ENCODE results near the gene DAD1. TPM values are rescaled to one million over a fixed set of nuclear protein-coding genes. Genes with fewer than 3 reads are reported as not detected.
"Not testable (repeated sequence)": the region's sequence is repeated elsewhere in the genome, so short reads cannot be mapped to it uniquely, and the experiment has no call there.

The DAD1 gene
- total RNA-seq, 1 donor from 2014 or later = 389 TPM

DNA sequence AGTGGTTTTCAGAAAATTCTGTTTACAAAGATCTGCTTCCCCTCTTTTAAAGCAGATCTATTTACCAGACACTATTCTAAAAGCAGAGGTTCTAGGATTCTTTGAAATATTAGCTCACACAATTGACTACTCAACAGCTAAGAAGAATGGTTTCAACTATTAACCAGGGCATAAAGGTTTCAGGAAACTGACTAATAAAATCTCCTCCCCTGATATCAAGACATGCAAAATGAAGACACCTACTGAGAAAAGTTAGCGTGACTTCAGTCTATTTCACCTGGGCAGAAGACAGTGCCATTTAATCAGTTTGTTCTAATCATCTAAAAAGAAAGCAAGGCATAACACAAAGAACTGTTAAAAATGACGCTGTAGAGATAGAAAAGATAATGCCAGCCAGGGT lies 22.2 kb downstream of the DAD1 start:
- peak; percentile 55 for DNase-seq

DNA sequence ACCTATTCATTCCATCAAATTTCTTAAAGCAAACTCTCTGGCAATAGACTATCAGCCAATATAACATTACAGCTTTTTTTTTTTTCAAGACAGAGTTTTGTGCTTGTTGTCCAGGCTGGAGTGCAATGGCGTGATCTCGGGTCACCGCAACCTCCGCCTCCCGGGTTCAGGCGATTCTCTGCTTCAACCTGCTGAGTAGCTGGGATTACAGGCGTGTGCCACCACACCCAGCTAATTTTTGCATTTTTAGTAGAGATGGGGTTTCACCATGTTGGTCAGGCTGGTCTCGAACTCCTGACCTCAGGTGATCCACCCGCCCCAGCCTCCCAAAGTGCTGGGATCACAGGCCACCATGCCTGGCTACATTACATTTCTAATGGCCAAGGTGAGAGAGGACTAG lies 22.8 kb downstream of the DAD1 start:
- not testable (repeated sequence) for DNase-seq

DNA sequence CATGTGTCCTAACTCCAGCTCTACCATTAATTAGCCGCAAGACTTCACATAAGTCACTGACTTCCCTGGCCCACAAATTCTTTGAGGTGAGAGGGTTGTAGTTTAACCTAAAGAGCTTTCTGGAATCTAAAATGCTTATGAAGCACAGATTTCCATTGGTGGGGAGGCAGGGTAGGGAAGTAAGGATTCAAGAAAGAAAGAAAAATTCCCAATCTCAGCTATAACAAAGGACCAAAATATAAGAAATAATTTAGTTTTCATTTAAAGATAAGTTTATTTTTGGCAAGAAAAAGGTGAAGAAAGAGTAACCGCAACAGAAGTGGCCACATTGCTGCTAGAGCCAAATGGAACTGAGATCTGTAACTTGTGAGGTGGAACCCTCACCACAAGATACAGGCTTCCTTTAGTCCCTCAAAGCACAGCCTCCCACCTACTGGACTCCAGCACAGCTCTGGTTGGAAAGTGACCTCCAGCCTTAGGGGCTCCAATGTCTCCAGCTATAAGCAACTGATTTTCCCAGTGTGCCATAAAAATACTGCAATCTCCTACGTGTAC lies 23.6 kb downstream of the DAD1 start:
- DNase-seq = no peak

DNA sequence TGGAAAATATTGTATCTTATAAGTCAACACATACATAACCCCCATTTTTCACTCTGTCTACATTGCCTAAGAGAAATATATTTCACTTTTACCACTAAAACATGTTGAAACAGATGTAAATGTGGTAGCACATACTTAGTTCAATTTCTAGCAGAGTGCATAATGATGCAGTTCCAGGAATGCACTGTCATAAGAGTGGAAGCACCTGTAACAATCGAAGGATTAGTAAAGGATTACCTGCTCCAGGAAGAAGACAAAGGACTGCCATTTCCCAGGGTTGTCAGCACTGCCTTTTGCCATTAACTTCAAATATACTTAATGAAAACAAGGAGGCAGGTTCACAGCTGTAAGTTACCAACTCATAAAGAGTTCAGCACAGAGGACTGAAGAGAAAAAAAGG lies 24.6 kb downstream of the DAD1 start:
- DNase-seq = no peak

DNA sequence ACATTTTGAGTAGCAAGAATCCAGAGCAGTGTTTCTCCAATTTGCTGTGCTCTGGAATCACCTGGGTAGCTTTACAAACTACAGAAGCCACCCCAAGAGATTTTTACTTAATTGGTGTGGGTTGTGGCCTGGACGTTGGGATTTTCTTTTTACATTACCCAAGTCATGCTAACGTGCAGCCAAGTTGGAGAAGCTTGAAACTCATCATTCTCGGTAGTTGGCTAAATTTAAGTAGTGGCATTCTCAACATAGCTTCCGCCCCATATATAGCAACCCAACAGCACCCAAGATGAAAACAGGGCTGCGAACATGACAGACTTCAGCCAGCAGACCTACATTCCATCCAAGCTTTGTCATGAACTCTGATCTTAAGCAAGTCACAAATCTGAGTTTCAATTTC lies 25.0 kb downstream of the DAD1 start:
- no peak for DNase-seq

DNA sequence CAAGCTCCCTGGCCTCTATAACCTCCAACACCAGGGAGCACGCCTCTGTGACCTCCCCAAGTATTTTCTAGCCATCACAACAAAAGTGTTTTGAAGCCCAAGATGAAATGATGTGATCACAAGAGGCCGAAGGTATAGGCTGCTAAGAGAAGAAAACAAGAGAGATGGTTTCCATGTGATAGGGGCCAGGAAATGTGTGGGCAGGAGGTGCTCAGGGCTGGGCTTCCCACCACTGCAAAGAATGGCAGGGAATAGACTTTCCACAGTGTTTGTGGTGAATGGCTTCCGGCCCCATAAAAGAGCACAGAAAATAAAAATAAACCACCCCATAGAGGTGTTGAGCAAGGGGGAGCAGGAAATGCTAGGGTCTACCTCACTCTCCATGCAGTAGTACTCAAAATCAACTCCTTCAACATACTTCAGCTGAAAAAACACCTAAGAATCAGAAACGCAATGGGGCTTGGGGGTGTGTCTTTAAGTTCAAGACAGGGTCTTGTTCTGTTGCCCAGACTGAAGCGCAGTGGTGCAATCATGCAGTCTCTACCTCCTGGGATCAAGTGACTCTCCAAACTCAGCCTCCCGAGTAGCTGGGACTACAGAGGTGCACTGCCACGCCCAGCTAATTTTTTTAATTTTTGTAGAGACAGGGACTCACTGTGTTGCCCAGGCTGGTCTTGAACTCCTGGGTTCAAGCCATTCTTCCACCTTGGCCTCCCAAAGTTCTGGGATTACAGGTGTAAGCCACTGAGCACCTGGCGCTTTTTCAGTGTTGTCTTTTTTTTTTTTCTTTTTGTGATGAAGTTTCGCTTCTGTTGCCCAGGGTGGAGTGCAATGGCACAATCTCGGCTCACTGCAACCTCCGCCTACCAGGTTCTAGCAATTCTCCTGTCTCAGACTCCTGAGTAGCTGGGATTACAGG lies 27.1 kb downstream of the DAD1 start:
- DNase-seq = peak; percentile 60

DNA sequence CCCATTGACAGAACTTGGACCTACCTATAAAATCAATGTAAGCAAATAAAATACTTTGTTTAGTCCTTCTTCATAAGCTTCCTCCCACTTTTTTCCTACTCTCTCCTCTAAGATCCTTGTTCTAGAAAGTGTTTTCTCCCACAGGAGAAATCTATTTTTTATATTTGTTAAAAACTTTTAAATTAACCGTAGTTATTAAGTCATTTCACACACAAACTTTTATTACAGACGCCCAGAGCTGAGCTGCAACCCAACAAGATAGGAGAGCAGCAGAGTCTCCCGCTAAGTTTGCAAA lies 27.7 kb downstream of the DAD1 start:
- DNase-seq = no peak

DNA sequence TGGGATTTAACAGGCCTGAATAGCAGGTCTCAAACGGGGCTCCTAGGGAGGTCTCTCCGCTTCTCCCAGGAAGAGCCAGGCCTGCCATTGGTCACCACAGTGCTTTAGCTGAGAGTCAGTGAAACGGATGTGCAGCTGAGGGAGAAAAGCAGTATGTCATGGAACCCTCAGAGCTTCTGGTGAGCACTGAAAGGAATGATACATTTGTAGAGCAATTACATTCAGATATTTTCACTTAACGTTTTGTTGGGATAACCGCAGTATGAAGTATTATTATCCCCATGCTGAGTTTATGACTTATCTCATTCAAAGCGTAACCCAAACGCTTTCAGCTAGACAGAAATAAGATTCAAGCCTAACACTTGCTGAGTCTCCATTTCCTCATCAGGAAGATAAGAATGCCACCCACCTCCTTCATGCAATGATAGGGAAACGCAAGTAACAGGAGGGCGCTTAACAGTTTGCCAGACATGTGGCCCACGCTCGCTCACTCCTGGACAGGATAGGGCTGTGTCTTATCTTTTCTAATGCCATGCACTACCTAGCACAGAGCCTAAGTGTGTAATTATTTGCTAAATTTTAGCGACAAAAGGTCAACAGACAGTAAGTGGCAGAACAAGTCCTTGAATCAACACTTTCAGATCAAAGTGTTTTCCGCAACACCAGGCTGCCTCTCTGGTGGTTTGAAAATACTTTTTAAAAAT lies 28.2 kb downstream of the DAD1 start:
- DNase-seq = no peak

DNA sequence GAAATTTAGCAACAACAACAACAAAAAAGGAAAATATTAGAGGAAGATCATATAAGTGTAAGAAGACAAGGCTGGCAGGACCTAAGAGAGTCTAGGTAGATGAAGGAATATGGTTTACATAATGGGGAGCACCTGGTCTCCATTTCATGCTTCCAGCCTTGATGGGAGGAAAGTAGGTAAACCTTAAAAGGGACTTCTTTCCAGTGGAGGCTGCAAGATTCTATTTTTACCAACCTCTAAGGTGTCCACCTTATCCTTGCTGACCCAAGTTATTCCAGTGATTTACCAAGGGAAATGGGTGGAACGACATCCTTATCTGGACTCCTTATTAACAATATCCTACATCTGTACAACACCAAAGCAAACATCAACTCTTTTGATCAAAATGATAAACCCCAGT lies 30.0 kb downstream of the DAD1 start:
- no peak for DNase-seq

DNA sequence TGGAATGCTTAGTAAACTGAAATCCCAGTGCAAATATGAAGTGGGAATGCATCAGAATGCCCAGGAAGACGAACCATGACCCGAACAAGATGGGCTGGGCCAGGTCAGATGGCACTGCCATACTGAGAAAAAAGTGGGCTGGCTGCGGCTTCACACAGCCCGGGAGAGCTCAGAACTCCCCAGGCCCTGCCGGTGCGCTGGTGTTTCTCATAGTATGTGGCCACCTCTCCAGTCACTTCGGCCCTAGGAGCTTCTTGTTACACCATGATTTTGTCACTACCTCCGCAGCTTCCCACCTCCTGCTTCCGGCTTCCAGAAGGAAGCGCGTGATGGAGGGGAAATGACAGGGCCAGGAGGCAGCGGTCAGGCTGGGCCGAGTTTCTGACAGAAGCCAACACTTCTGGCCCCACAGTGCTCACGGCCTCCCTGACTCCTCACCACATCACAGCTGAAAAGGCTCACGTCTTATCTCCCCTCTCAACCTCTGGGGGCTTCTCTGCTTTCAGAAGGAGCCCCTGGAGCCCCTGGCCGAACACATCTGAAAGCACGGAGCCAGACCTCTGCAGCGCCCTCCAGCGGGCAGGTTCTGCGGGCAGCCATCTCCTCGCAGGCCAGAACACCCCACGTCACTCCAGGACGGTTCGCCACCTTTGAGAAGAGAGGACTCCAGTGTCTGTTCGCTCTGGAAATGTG lies 30.7 kb downstream of the DAD1 start:
- DNase-seq = peak; percentile 68

DNA sequence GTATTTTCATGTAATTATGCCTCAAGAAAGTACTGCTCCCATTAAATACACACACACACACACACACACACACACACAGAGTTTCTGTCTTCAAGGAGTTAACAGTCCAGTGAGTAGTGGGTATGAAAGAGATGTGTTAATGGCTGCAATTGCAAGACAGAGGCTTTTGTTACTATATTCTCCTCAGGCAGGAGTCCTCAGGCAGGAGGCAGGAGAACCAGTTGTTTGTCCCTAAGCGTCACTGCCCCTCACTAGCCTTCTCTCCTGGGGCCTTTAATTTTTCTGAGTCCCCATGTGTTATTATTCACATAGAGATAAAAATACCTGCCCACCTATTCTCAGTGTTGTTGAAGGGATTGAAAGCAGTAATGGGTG lies 31.2 kb downstream of the DAD1 start:
- peak; percentile 25 for DNase-seq

DNA sequence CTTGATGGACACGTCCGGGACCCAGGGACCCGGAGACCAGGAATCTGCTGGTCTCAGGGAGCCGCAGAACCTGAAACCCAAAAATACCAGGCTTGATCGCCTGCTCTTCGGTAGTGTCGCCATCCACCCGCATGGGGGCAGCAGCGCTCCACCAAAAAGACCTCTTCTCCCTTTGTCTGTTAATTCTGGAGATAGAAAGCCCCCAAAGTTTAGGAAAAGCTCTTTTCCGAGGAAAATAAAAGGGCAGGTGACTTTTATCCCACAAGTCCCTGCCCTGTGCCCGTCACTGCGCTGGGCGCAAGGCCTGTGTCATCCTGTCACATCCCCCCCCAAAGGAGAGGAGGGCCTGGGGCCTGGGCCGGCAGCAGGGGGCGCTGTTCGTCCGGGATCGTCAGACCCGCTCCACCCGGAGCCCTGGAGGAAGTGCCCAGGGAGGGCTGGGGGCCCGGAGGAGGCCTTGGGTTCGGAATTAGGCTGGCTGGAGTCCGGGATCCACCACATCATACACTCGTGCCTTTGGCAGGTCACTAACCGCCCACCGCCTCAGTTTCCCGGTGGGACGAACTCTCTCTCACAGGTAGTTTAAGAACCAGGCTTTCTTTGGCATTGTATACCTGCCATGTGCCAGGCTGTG lies 31.9 kb downstream of the DAD1 start:
- DNase-seq = peak; percentile 87

DNA sequence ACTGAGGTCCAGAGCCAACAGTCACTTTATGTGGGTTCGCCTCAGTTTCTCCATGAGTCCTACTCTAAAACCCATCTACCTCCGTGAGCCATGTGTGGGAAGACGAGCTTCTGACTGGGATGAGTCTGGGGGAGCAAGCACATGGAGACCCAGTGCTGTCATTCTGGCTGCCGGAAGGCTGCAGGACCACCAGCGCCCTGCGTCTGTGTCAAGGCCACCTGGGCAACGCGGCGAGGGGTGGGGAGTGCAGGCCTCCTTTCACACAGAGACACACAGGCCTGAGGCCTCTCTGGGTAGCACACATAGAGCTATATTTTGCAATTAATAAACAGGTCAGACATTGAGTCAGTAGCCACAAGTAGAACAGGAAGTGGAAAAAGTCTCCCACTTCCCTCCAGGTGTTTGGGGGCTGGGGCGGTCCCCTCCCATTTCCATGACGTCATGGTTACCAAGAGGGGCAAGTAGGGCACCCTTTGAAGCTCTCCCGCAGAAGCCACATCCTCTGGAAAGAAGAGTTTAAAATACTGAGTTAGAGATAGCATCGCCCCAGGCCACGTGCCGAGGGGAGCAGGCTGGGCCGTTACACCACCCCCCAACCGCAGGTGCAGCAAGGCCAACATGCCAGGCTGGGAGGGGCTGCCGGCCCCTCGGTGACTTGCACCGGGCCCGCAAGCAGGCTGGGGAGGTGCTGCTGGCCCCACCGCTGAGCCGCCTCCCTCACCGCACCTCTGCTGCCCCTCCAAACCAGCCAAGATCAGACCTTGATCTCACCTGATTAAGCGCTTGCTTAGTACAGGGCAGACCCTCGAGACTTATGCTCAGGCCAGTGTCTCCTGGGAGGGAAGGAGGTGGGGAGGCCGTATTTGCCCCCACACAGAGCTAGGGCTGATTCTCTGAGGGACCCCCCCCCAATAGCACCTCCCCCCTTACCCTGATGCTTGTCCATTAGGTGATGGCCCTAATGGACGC lies 32.7 kb downstream of the DAD1 start:
- peak; percentile 81 for DNase-seq

DNA sequence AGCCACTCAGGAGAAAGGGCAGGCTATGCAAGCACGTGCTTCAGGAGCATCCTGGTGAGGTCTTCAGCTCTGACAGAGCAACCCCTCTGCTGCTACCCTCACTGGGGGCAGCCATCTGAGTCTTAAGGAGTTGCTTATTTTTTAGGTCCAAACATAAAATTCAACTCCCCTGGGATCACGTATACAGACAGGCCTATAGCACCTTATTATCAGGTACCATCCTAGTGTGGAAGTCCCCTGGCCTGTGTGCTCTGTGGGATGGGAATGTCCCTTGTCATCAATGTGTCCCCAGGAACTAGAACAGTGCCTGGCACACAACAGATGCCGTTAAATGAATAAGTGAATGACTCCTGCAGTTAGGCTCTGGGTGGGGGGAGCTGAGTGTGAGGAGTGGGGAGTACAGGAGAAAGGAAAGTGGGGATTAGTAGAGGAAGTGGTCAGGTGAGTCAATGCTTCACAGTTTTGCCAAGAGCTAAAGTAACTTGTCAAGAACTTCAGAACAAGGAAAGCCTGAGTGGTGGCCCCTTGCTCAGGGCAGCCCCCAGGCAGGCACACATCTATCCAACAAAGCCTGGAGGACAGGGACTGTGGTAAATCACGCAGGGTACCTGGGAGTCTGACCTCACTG lies 33.5 kb downstream of the DAD1 start:
- no peak for DNase-seq

DNA sequence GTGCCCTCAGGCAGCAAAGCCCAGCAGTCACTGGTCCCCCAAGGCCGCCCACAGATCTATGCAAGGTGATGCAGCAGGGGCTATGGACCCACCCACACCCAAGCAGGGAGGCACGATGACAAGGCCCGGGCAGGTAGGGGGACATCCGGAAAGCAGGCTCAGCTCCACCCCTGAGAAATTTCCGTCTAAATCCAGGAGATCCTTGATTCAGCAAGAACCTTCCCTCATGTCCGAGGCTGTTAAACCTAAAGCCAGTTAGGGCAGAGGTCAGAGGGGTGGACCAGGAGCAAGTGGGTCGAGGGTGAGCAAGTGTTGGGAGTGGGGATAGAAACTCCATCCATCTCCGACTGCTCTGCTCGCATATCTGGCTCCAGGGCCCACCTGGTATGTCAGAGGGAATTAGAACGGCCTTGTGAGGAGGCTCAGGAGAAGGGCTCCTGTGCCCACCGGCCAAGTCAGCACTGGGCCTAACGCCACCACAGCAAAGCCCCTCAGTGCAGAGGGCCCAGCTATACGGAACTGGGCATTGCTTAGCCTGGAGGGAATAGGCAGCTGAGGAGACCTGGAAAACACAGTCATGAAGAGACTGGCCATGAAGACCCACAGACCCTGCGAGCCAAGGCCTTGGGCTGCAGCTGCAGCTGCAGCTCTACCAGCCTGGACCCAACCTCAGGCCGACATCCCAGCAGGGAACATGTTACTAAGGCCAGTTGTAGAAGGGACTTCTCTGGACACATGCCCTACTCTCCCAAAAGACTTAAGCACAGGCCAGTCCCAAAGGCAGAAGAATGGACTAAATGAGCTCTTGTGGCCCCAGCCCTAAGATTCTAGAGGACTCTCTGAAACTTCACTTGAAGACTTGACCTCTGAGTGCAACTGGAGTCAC lies 34.3 kb downstream of the DAD1 start:
- no peak for DNase-seq

DNA sequence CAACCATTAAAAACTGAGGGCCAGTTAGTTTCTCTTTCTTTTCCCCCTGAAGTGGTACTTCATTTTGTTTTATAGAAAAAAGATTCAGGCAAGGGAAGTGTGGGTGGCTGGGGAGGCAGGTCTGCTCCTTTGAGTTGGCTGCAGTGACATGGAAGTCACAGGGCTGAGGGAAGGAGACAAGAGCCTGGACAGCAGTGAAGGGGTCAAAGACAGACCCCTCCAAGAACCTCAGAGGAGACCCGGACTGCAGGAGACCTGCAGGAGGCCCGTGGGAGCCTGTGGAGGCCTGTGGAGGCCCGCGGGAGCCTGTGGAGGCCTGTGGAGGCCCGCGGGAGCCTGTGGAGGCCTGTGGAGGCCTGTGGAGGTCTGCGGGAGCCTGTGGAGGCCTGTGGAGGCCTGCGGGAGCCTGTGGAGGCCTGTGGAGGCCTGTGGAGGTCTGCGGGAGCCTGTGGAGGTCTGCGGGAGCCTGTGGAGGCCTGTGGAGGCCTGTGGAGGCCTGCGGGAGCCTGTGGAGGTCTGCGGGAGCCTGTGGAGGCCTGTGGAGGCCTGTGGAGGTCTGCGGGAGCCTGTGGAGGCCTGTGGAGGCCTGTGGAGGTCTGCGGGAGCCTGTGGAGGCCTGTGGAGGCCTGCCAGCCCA lies 35.0 kb downstream of the DAD1 start:
- not testable (repeated sequence) for DNase-seq

DNA sequence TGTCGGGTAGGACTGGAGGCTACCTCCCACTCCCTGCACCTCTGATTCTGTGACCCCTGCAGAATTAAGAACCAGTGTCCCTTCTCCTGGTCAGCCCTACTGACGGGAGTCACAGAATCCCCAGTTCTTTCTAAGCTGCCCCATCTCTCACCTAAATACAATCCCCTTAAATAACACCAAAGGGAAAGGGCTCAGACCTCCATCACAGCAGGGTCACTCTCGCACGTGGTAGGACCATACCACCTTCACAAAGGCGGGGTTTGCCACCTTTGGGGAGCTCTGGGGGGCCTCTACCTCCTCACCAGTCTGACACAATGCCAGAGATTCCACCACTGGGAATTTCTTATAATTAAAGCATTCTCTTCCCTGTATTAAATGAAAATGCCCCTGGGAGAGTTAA lies 35.6 kb downstream of the DAD1 start:
- DNase-seq = no peak

DNA sequence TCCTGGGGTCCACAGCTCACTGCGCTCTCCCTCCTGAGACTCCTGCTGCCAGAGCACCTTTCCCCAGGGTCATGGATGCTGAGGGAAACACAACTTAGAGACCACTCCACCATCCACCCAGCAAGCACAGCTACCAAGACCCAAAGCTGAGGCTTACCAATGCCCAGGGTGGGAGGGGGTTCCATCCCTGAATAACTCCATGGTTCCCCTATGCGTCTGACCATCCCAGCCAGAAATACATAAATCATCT lies 36.3 kb downstream of the DAD1 start:
- DNase-seq = no peak

DNA sequence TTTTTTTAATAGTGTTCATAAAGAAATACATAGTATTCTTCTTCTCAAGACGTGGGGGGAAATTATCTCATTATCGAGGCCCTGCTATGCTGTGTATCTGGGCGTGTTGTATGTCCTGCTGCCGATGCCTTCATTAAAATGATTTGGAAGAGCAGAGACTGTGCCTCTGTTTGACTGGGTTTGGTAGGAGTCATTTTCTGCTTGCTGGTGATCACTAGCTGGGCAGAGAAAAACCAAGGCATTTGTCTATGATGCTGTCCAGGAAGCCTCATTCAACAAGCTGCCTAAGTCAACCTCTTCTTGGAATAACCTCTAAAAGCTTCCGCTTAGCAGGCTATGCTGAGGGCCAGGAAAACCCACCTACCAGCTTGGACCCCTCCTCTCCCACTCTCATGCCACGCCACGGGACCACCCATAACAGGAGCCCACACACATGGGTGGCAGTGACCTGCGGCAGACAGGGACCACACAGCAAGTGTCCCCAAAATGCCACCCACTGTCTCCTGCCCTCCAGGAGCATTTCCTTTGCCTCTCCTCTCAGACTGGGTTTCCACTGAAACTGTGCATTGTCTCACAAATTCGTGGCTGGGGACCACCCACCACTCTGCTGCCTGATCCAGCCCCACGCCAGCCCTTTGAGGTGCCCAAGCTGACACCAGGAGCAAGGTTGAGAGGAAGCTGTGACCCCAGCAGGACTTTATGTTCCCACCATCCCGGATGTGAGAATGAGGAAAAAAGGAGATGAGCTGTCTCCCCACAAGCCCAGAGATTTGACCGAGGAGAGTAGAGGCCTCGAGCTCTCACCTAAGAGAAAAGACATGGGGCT lies 36.8 kb downstream of the DAD1 start:
- no peak for DNase-seq
